Left lobe of liver (tissue), 2 donors: ENCODE results near the gene BRME1. TPM values are rescaled to one million over a fixed set of nuclear protein-coding genes. Genes with fewer than 3 reads are reported as not detected.
A peak's percentile ranks its signal among the peaks of the same experiment; 100 is the strongest.

Experiments used
- ATAC-seq: fragments of 200-7000 bp; cut with Tn5 transposase; one replicate; pipeline ENCODE4 v1.9.1; 2020; ENCODE audit warnings: mild to moderate bottlenecking, moderate library complexity
- DNase-seq: peaks from one replicate; pipeline ENCODE4 v3.0.0-alpha.2; 2020; ENCODE audit warnings: low spot score
- total RNA-seq: library from RNA; stranded (reverse); gene quantifications from one replicate; pipeline ENCODE4 v1.2.1, GENCODE V29; 2021
- donor health status: DM: no; HTN: no; CAD: no; lungs with moderate emphysema.
- donor health status: DM: no; HTN: yes; CAD: no.

BRME1 gene
- 1.3 TPM for total RNA-seq

- DNase-seq = peak; percentile 94
- ATAC-seq = peak; percentile 95
Measured at GRCh38 chr19:13905634-13906520, at the start of gene BRME1, which contains the start of gene CC2D1A. TSS of gene BRME1 (minus strand) at chr19:13906117. CDS start at chr19:13904892, 1,225 bp downstream. TSS of gene CC2D1A (plus strand) at chr19:13906201. CDS start at chr19:13906442, 241 bp downstream.

GRCh38 chr19:13954185-13954584 lies 48.3 kb upstream of the BRME1 start:
- ATAC-seq = no peak
- no peak for DNase-seq

- DNase-seq = no peak
- ATAC-seq = peak; percentile 16
Measured at GRCh38 chr19:13952931-13953531, 47.1 kb upstream of the BRME1 start.

- DNase-seq (peak; percentile 100), ATAC-seq (peak; percentile 98)
Measured at GRCh38 chr19:13952154-13952930, 46.4 kb upstream of the BRME1 start, which contains the start of gene DCAF15. TSS of gene DCAF15 (plus strand) at chr19:13952509. CDS start at chr19:13952513, 4 bp downstream.

- ATAC-seq = no peak
- no peak for DNase-seq
Measured at GRCh38 chr19:13951799-13952153, 45.9 kb upstream of the BRME1 start.

GRCh38 chr19:13951043-13951442 lies 45.1 kb upstream of the BRME1 start:
- ATAC-seq (no peak), DNase-seq (no peak)

- ATAC-seq (no peak), DNase-seq (no peak)
Measured at GRCh38 chr19:13946414-13946813, 40.5 kb upstream of the BRME1 start.

GRCh38 chr19:13942023-13942684 lies 36.2 kb upstream of the BRME1 start:
- DNase-seq (no peak), ATAC-seq (no peak)

GRCh38 chr19:13938301-13939064 lies 32.6 kb upstream of the BRME1 start, which contains the start of gene PODNL1:
TSS of gene PODNL1 (minus strand) at chr19:13938417. CDS start at chr19:13938181, 236 bp downstream.
- DNase-seq (no peak), ATAC-seq (no peak)

GRCh38 chr19:13937479-13938300 lies 31.8 kb upstream of the BRME1 start:
- DNase-seq (no peak), ATAC-seq (no peak)

GRCh38 chr19:13935765-13936510 lies 30.0 kb upstream of the BRME1 start:
- ATAC-seq (no peak), DNase-seq (no peak)

- no peak for DNase-seq
Measured at GRCh38 chr19:13934785-13935109, 28.8 kb upstream of the BRME1 start.

GRCh38 chr19:13932911-13933393 lies 27.0 kb upstream of the BRME1 start:
- DNase-seq (no peak), ATAC-seq (peak; percentile 12)

More at GRCh38 chr19:13934785-13935109, 28.8 kb upstream of the BRME1 start:
- ATAC-seq = no peak

- DNase-seq = no peak
- ATAC-seq = no peak
Measured at GRCh38 chr19:13932149-13932637, 26.3 kb upstream of the BRME1 start.

- ATAC-seq (no peak), DNase-seq (no peak)
Measured at GRCh38 chr19:13931391-13932148, 25.7 kb upstream of the BRME1 start.

- no peak for ATAC-seq
- no peak for DNase-seq
Measured at GRCh38 chr19:13930402-13930801, 24.5 kb upstream of the BRME1 start.

GRCh38 chr19:13929956-13930355 lies 24.0 kb upstream of the BRME1 start:
- DNase-seq (no peak), ATAC-seq (no peak)
